Nephron progenitor cell (in vitro differentiated cells): ENCODE measurements around the gene CADPS2.
A peak's percentile ranks its signal among the peaks of the same experiment; 100 is the strongest.
"Not testable (repeated sequence)": the region's sequence is repeated elsewhere in the genome, so short reads cannot be mapped to it uniquely, and the experiment has no call there.

Experiments
- DNase-seq: peaks from one replicate; pipeline ENCODE4 v3.0.0; 2021
- H3K27ac Mint-ChIP-seq: 2 replicates; pipeline ENCODE4 v1.8.0; 2021; ENCODE audit warnings: mild to moderate bottlenecking, moderate library complexity, mixed read lengths
- H3K27me3 Mint-ChIP-seq: 2 replicates; pipeline ENCODE4 v1.8.0; 2021; ENCODE audit warnings: mild to moderate bottlenecking, low read depth, mixed read lengths; ENCODE audit not compliant: poor library complexity
- H3K36me3 Mint-ChIP-seq: 2 replicates; pipeline ENCODE4 v1.8.0; 2021; ENCODE audit warnings: low read depth, mixed read lengths
- H3K4me1 Mint-ChIP-seq: 2 replicates; pipeline ENCODE4 v1.8.0; 2021; ENCODE audit warnings: mixed read lengths
- H3K4me3 Mint-ChIP-seq: 2 replicates; pipeline ENCODE4 v1.8.0; 2021; ENCODE audit warnings: mild to moderate bottlenecking, moderate library complexity, mixed read lengths
- H3K9me3 Mint-ChIP-seq: 2 replicates; pipeline ENCODE4 v1.8.0; 2021; ENCODE audit warnings: mild to moderate bottlenecking, moderate library complexity, mixed read lengths
- TF ChIP-seq, protein P1 (sequence below): fragments of 200-600 bp; sonication (generic); IDR thresholded peaks from 2 replicates; pipeline ENCODE4 v1.5.0; 2021; ENCODE audit warnings: antibody characterized with exemption

Gene CADPS2

DNA sequence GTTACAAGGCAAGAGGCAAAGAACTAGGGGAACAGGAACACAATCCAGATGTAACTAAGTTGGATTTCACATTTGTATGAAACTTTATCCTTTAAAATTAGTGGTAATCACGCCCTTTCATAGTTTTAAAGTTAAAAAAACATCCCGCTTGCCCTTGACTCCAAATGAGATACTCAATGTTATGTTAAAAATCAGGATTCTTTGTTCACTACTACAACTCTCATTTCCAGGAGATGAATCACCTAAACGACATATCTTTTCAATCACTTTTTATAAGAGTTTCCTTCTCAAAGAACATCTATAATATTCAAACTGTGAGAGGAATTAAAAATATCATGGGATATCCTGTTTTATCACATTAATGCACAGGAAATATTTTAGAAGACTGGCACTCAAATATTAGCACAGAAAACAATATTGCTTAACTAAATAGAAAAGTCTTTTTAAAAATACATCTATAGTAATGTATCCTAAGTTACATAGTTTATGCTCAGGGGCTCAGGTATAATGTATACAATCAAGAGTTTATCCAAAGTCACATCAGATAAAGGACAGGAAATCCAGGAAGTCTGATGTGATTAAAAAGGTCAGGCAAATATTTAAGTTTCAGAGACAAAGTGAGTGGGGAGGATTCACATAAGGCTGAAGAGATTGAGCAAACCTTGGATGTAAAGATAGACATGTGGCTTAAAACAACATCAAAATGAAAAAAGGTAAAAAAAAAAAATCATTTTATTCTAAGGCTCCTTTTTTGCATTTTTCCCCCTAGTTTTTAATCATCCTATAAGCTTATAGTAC, 41.9 kb downstream of the CADPS2 start:
- Mint-ChIP-seq H3K27ac (no peak overlapping the region), H3K9me3 (no peaks in the 10 kb centered on the region), H3K27me3 (no peaks in the 10 kb centered on the region), H3K4me1 (no peaks in the 10 kb centered on the region), H3K4me3 (no peak overlapping the region), H3K36me3 (no peaks in the 10 kb centered on the region)
- TF ChIP-seq, protein P1, sequence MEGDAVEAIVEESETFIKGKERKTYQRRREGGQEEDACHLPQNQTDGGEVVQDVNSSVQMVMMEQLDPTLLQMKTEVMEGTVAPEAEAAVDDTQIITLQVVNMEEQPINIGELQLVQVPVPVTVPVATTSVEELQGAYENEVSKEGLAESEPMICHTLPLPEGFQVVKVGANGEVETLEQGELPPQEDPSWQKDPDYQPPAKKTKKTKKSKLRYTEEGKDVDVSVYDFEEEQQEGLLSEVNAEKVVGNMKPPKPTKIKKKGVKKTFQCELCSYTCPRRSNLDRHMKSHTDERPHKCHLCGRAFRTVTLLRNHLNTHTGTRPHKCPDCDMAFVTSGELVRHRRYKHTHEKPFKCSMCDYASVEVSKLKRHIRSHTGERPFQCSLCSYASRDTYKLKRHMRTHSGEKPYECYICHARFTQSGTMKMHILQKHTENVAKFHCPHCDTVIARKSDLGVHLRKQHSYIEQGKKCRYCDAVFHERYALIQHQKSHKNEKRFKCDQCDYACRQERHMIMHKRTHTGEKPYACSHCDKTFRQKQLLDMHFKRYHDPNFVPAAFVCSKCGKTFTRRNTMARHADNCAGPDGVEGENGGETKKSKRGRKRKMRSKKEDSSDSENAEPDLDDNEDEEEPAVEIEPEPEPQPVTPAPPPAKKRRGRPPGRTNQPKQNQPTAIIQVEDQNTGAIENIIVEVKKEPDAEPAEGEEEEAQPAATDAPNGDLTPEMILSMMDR = no peak
- no peak for DNase-seq

- DNase-seq = no peak
- TF ChIP-seq, protein P1 = no peak
- Mint-ChIP-seq H3K27me3 (peaks cover 3% of the 10 kb centered on the region), H3K36me3 (no peaks in the 10 kb centered on the region), H3K9me3 (peaks cover 10% of the 10 kb centered on the region), H3K4me1 (no peaks in the 10 kb centered on the region), H3K4me3 (no peak overlapping the region), H3K27ac (no peak overlapping the region)
Observed at GRCh38 chr7:122842971-122843370, 43.3 kb downstream of the CADPS2 start.

- not testable (repeated sequence) for H3K4me3 Mint-ChIP-seq, H3K27ac Mint-ChIP-seq, DNase-seq, H3K27me3 Mint-ChIP-seq, H3K36me3 Mint-ChIP-seq
- H3K9me3 Mint-ChIP-seq = peaks cover 48% of the 10 kb centered on the region
- H3K4me1 Mint-ChIP-seq = peaks cover 11% of the 10 kb centered on the region
Observed at GRCh38 chr7:122836286-122836685, 50.0 kb downstream of the CADPS2 start.

DNA sequence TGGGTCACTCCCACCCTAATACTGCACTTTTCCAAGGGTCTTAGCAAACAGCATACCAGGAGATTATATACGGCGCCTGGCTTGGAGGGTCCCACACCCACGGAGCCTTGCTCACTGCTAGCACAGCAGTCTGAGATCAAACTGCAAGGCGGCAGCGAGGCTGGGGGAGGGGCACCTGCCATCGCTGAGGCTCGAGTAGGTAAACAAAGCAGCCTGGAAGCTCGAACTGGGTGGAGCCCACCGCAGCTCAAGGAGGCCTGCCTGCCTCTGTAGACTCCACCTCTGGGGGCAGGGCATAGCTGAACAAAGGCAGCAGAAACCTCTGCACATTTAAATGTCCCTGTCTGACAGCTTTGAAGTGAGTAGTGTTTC, 51.7 kb downstream of the CADPS2 start:
- Mint-ChIP-seq H3K4me3 (peak overlapping the region; percentile 35), H3K9me3 (peaks cover 48% of the 10 kb centered on the region), H3K4me1 (peaks cover 11% of the 10 kb centered on the region)
- not testable (repeated sequence) for H3K27ac Mint-ChIP-seq, H3K27me3 Mint-ChIP-seq, H3K36me3 Mint-ChIP-seq
- peak; percentile 48 for DNase-seq

- Mint-ChIP-seq H3K36me3 (peaks cover 5% of the 10 kb centered on the region), H3K27ac (peak overlapping the region; percentile 84), H3K4me3 (peak overlapping the region; percentile 35), H3K27me3 (peaks cover 3% of the 10 kb centered on the region), H3K4me1 (peaks cover 11% of the 10 kb centered on the region), H3K9me3 (peaks cover 48% of the 10 kb centered on the region)
- no peak for DNase-seq
- TF ChIP-seq, protein P1 = no peak
Observed at GRCh38 chr7:122833888-122834570, 52.2 kb downstream of the CADPS2 start.

DNA sequence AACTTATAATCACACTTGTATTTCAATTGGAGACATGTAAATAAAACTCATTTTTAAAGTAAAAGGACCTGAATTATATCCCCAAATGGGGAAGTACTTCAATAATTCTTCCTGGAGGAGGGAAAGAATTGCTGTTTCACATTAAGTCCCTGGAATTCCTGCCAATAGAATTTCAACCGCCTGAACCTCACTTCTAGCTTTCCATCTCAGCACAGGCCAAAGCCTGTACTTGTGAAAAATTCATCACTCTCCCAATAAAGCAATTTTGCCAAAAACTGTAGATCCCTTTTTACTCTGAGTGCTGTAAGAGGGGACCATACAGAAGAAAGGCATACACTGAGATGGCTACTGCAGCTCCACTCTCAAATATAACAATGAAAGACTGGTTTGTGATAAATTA, 54.8 kb downstream of the CADPS2 start:
- TF ChIP-seq, protein P1 = no peak
- peaks cover 4% of the 10 kb centered on the region for H3K36me3 Mint-ChIP-seq
- H3K27ac Mint-ChIP-seq = no peak overlapping the region
- peaks cover 11% of the 10 kb centered on the region for H3K4me1 Mint-ChIP-seq
- peaks cover 25% of the 10 kb centered on the region for H3K9me3 Mint-ChIP-seq
- H3K4me3 Mint-ChIP-seq = no peak overlapping the region
- no peak for DNase-seq
- no peaks in the 10 kb centered on the region for H3K27me3 Mint-ChIP-seq
